ENCODE measurements around the gene ZG16B. TPM values are rescaled to one million over a fixed set of nuclear protein-coding genes. Genes with fewer than 3 reads are reported as not detected.

The ZG16B gene
- total RNA-seq, 1 experiment from 2014 or later, result 0.34 TPM

DNA sequence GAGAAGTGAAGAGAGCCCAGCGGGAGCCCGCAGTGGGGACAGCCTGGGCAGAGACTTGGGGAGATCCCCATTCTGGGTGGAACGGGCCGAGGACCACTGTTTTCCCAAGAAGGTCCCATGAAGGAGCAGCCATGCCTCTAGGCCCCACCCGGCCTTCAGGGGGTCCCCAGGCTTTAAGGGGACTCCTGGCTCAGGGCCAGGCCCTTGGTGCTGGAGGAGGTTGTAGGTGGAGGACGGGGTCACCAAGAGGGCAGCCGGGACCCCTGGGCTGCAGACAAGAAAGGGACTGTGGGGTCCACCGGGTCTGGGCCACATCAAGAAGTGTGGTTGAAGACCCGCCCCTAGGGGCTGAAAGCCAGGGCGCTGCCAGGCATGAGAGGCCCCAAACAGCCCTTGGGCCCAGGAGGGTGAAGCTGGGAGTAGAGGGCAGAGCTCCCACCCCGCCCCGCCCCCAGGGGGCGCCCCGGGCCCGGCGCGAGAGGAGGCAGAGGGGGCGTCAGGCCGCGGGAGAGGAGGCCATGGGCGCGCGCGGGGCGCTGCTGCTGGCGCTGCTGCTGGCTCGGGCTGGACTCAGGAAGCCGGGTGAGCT lies 13.3 kb upstream of the ZG16B start, which contains the start of gene PRSS21:
Gene PRSS21 (plus strand): TSS at position 487 of the 589 bp plus-strand sequence. CDS start 32 bp downstream, at position 519.
- BruUV-seq (replicated peaks), result no TSS peak
- Histone ChIP-seq H3K4me1 (peaks cover 10% of the 10 kb centered on the region), H3K4me3 (ENCODE audit: low read depth, low read length) (no peak within 1 kb of the TSS), H3K9me3 (no peaks in the 10 kb centered on the region), H3K36me3 (ENCODE audit: control insufficient read depth, insufficient read depth, low read length) (no peaks in the 10 kb centered on the region), H3K27me3 (replicated peaks; ENCODE audit: control insufficient read depth, insufficient read depth, low read length) (no peaks in the 10 kb centered on the region)
- DNase-seq, result no peak
- H3K36me3 Mint-ChIP-seq (ENCODE audit: insufficient read depth, unreplicated experiment), result no peaks in the 10 kb centered on the region
- CTCF ChIA-PET, result interaction anchor here (1.0 kb wide), 1 partner anchor 13 kb away, joined by 3 read pairs; no protein-coding TSS in a partner anchor
- H3K27ac Mint-ChIP-seq (ENCODE audit: unreplicated experiment), result no peak within 1 kb of the TSS
- H3K4me1 Mint-ChIP-seq (ENCODE audit: low read depth, unreplicated experiment), result no peaks in the 10 kb centered on the region
- no peak for TF ChIP-seq CTCF (IDR thresholded peaks at IDR 0.05; ENCODE audit: insufficient read depth in 1 of 2, low read depth in 1 of 2, low read length in 1 of 2, severe bottlenecking in 1 of 2, unreplicated experiment in 1 of 2)
- intact Hi-C loops (cut with micrococcal nuclease; ENCODE audit: unreplicated experiment), result no loop called here
- POLR2A ChIA-PET, result interaction anchor here (0.6 kb wide), 1 partner anchor 39 kb away, joined by 3 read pairs; no protein-coding TSS in a partner anchor
- no peak within 1 kb of the TSS for H3K4me3 Mint-ChIP-seq (ENCODE audit: unreplicated experiment)
- H3K27me3 Mint-ChIP-seq (ENCODE audit: insufficient read depth, unreplicated experiment), result no peaks in the 10 kb centered on the region
- no peaks in the 10 kb centered on the region for H3K9me3 Mint-ChIP-seq (ENCODE audit: unreplicated experiment)

GRCh38 chr16:2817340-2818271 lies 12.5 kb upstream of the ZG16B start:
- Mint-ChIP-seq H3K4me3 (ENCODE audit: unreplicated experiment) (no peak overlapping the region), H3K27ac (ENCODE audit: unreplicated experiment) (no peak overlapping the region), H3K9me3 (ENCODE audit: unreplicated experiment) (no peaks in the 10 kb centered on the region), H3K27me3 (ENCODE audit: insufficient read depth, unreplicated experiment) (no peaks in the 10 kb centered on the region), H3K4me1 (ENCODE audit: low read depth, unreplicated experiment) (no peaks in the 10 kb centered on the region), H3K36me3 (ENCODE audit: insufficient read depth, unreplicated experiment) (no peaks in the 10 kb centered on the region)
- ChIA-PET POLR2A (interaction anchor here (0.6 kb wide), 1 partner anchor 40 kb away, joined by 3 read pairs; no protein-coding TSS in a partner anchor), CTCF (interaction anchor here (1.0 kb wide), 1 partner anchor 12 kb away, joined by 3 read pairs; no protein-coding TSS in a partner anchor)
- no TSS peak for BruUV-seq (replicated peaks)
- no peaks in the 10 kb centered on the region for H3K36me3 ChIP-seq (ENCODE audit: control insufficient read depth, insufficient read depth, low read length)
- peaks cover 10% of the 10 kb centered on the region for H3K4me1 ChIP-seq
- TF ChIP-seq CTCF (IDR thresholded peaks at IDR 0.05; ENCODE audit: insufficient read depth in 1 of 2, low read depth in 1 of 2, low read length in 1 of 2, severe bottlenecking in 1 of 2, unreplicated experiment in 1 of 2), result no peak
- intact Hi-C loops (cut with micrococcal nuclease; ENCODE audit: unreplicated experiment), result no loop called here
- no peaks in the 10 kb centered on the region for H3K9me3 ChIP-seq
- no peak overlapping the region for H3K4me3 ChIP-seq (ENCODE audit: low read depth, low read length)
- H3K27me3 ChIP-seq (replicated peaks; ENCODE audit: control insufficient read depth, insufficient read depth, low read length), result no peaks in the 10 kb centered on the region
- DNase-seq, result no peak

DNA sequence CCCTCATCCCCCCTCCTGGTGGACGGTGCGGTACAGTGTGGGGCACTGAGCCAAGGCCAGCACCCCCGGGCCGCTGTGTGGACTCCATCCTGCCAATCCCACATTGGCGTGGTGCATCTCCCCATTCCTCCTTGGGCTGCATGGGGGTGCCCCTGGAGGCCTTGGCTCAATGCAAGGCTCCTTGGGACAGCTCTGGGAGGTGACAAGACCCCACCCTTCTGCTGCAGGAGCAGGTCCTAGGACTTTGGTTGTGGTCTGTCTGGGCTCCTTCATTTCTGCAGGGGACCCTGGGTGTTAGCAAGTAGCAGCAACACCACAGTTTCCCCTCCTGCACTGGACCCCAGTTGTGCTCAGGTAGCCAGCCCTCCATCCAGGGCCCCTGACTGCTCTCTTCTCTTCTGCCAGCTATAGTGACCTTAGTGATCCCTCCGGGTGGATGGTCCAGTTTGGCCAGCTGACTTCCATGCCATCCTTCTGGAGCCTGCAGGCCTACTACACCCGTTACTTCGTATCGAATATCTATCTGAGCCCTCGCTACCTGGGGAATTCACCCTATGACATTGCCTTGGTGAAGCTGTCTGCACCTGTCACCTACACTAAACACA lies 11.7 kb upstream of the ZG16B start:
- no peak for TF ChIP-seq CTCF (IDR thresholded peaks at IDR 0.05; ENCODE audit: insufficient read depth in 1 of 2, low read depth in 1 of 2, low read length in 1 of 2, severe bottlenecking in 1 of 2, unreplicated experiment in 1 of 2)
- no TSS peak for BruUV-seq (replicated peaks)
- no peaks in the 10 kb centered on the region for H3K27me3 Mint-ChIP-seq (ENCODE audit: insufficient read depth, unreplicated experiment)
- intact Hi-C loops (cut with micrococcal nuclease; ENCODE audit: unreplicated experiment), result no loop called here
- Histone ChIP-seq H3K9me3 (no peaks in the 10 kb centered on the region), H3K36me3 (ENCODE audit: control insufficient read depth, insufficient read depth, low read length) (no peaks in the 10 kb centered on the region), H3K4me3 (ENCODE audit: low read depth, low read length) (no peak overlapping the region), H3K27me3 (replicated peaks; ENCODE audit: control insufficient read depth, insufficient read depth, low read length) (no peaks in the 10 kb centered on the region), H3K4me1 (peaks cover 10% of the 10 kb centered on the region)
- no peak for DNase-seq
- no peak overlapping the region for H3K4me3 Mint-ChIP-seq (ENCODE audit: unreplicated experiment)
- no peak overlapping the region for H3K27ac Mint-ChIP-seq (ENCODE audit: unreplicated experiment)
- H3K36me3 Mint-ChIP-seq (ENCODE audit: insufficient read depth, unreplicated experiment), result no peaks in the 10 kb centered on the region
- ChIA-PET CTCF (no interaction called here), POLR2A (no interaction called here)
- H3K4me1 Mint-ChIP-seq (ENCODE audit: low read depth, unreplicated experiment), result peaks cover 4% of the 10 kb centered on the region
- H3K9me3 Mint-ChIP-seq (ENCODE audit: unreplicated experiment), result no peaks in the 10 kb centered on the region
